HepG2 (cell line): ENCODE results near the gene CEP104. TPM values are rescaled to one million over a fixed set of nuclear protein-coding genes. Genes with fewer than 3 reads are reported as not detected.

ENCODE experiments used
- HINFP ChIP-seq: sonication (generic); formaldehyde crosslinking; IDR thresholded peaks from 2 replicates; pipeline ENCODE4 v1.4.0; 2020; ENCODE audit warnings: low read depth, mild to moderate bottlenecking, missing genetic modification reagents
- HNF4A ChIP-seq: sonication (generic); formaldehyde crosslinking; IDR thresholded peaks from 2 replicates; pipeline ENCODE4 v1.4.0; 2020; ENCODE audit warnings: missing genetic modification reagents
- HNF4G ChIP-seq, 2 experiments: sonication (generic) in 1 of 2; formaldehyde crosslinking in 1 of 2; IDR thresholded peaks; 2 replicates each; pipeline versions ENCODE4 v1.4.0 to v1.6.1; 2011 to 2020; ENCODE audit warnings: borderline replicate concordance in 2 of 2, low read depth in 2 of 2, mild to moderate bottlenecking in 2 of 2, low read length in 1 of 2, missing genetic modification reagents in 1 of 2, moderate library complexity in 1 of 2
- HNRNPL ChIP-seq: fragments of 200-400 bp; formaldehyde crosslinking; IDR thresholded peaks from 2 replicates; pipeline ENCODE4 v1.6.1; 2017; ENCODE audit warnings: mild to moderate bottlenecking, low read depth, low read length
- MAX ChIP-seq: IDR thresholded peaks from 2 replicates; pipeline ENCODE4 v1.6.1; 2012; ENCODE audit warnings: inconsistent platforms
- NFATC3 ChIP-seq: sonication (generic); formaldehyde crosslinking; IDR thresholded peaks from 2 replicates; pipeline ENCODE4 v1.5.1; 2020; ENCODE audit warnings: mild to moderate bottlenecking, missing genetic modification reagents
- ZNF605 ChIP-seq: sonication (generic); formaldehyde crosslinking; IDR thresholded peaks from 2 replicates; pipeline ENCODE4 v1.8.0; 2022; ENCODE audit warnings: mild to moderate bottlenecking, missing genetic modification reagents
- ZNF687 ChIP-seq: sonication (generic); formaldehyde crosslinking; IDR thresholded peaks from 2 replicates; pipeline ENCODE4 v1.5.1; 2020; ENCODE audit warnings: mild to moderate bottlenecking, missing genetic modification reagents, moderate library complexity
- ZNF772 ChIP-seq: sonication (generic); formaldehyde crosslinking; IDR thresholded peaks from 2 replicates; pipeline ENCODE4 v1.5.0; 2020; ENCODE audit warnings: mild to moderate bottlenecking, missing genetic modification reagents
- ZNF788 ChIP-seq: sonication (generic); formaldehyde crosslinking; IDR thresholded peaks from 2 replicates; pipeline ENCODE4 v1.5.0; 2020; ENCODE audit warnings: mild to moderate bottlenecking, missing genetic modification reagents, borderline replicate concordance
- polyA plus RNA-seq, 8 experiments: library from polyadenylated mRNA; depleted of rRNA in 3 of 8; stranded (reverse) in 7 of 8; unstranded in 1 of 8; fragments of >200 nt; fragmentation: Illumina TruSeq in 4 of 8; extraction: Trizol in 4 of 8; gene quantifications; 2 replicates each; pipeline versions ENCODE4 v1.2.1 to v1.2.3, GENCODE V29; 2011 to 2016; ENCODE audit warnings: low read depth in 4 of 8, missing spikeins in 1 of 8, mixed read lengths in 1 of 8; ENCODE audit not compliant: insufficient read depth in 1 of 8
- total RNA-seq, 5 experiments: library from RNA; depleted of rRNA; stranded (reverse); fragments of >200 nt; fragmentation: Illumina TruSeq; extraction: Trizol; gene quantifications; 2 replicates each; pipeline ENCODE4 v1.2.3, GENCODE V29; 2016; ENCODE audit warnings: low read depth in 1 of 5

CEP104 gene
- total and polyA plus RNA-seq, 2 of the 13 experiments (the other 11 are each of a cell fraction or from before 2014, with no cell fraction given), result 20.4 to 30.1 TPM

- TF ChIP-seq ZNF687 (CRISPR knock-in tag) (peak; percentile 57), ZNF605 (CRISPR knock-in tag) (no peak), ZNF788 (peak; percentile 20; the same call in 1 of the 2 replicates), MAX (peak; percentile 24; the same call in 1 of the 2 replicates), NFATC3 (CRISPR knock-in tag) (no peak), ZNF772 (0 out of 2 replicates have a peak, but pooled peaks have one; percentile 21), HNF4G (IDR thresholded peaks at IDR 0.05; ENCODE audit: borderline replicate concordance, low read depth, low read length) (peak; percentile 63; the same call in 1 of the 2 replicates), HNF4G (CRISPR knock-in tag; IDR thresholded peaks at IDR 0.05; ENCODE audit: borderline replicate concordance, low read depth) (no peak), HINFP (CRISPR knock-in tag) (no peak), HNRNPL (peak; percentile 66; the same call in 1 of the 2 replicates), HNF4A (peak; percentile 69)
- TF ChIP-seq, all 625 proteins: peak for 9
These were observed 46.4 kb upstream of the CEP104 start (continued) for GRCh38 chr1:3903141-3904005.
